AG04450 (cell line): ENCODE results near the gene CRELD2. TPM values are rescaled to one million over a fixed set of nuclear protein-coding genes. Genes with fewer than 3 reads are reported as not detected.

Experiments used
- CTCF ChIA-PET: fragments of 300-600, 350-600 bp; formaldehyde crosslinking; extraction: SDS; loops from one replicate; lab custom pipeline; 2022; ENCODE audit warnings: antibody characterized with exemption, inconsistent platforms; lab: Charles Lee
- POLR2A ChIA-PET: fragments of 350-600 bp; formaldehyde crosslinking; extraction: SDS; loops from one replicate; lab custom pipeline; 2021; ENCODE audit warnings: antibody characterized with exemption, inconsistent platforms; lab: Yijun Ruan, JAX
- DNase-seq: peaks from one replicate; pipeline ENCODE4 v3.0.0-alpha.2; 2011; ENCODE audit warnings: low read depth, low spot score
- H3K27ac ChIP-seq: one replicate; pipeline ENCODE4 v1.5.1; 2012; ENCODE audit warnings: low read depth, low read length, control low read depth
- H3K27me3 ChIP-seq: one replicate; pipeline ENCODE4 v1.6.0; 2012; ENCODE audit warnings: low read length; ENCODE audit not compliant: control insufficient read depth, insufficient read depth
- H3K4me3 ChIP-seq: 2 replicates; pipeline ENCODE4 v1.5.1; 2011; ENCODE audit warnings: mild to moderate bottlenecking, low read depth, low read length, control low read depth
- H3K9me3 ChIP-seq: 2 replicates; pipeline ENCODE4 v1.5.1; 2012; ENCODE audit warnings: low read length; ENCODE audit not compliant: control insufficient read depth, insufficient read depth
- polyA plus RNA-seq: library from polyadenylated mRNA; depleted of rRNA; stranded (reverse); fragments of >200 nt; gene quantifications from 2 replicates; pipeline ENCODE4 v1.2.3, GENCODE V29; 2011
- TF ChIP-seq, protein P1 (sequence below): IDR thresholded peaks from 2 replicates; pipeline ENCODE4 v1.5.1; 2011; ENCODE audit warnings: low read depth, low read length, control low read depth, inconsistent platforms

The CRELD2 gene
- polyA plus RNA-seq, 1 experiment, result 31.6 TPM

DNA sequence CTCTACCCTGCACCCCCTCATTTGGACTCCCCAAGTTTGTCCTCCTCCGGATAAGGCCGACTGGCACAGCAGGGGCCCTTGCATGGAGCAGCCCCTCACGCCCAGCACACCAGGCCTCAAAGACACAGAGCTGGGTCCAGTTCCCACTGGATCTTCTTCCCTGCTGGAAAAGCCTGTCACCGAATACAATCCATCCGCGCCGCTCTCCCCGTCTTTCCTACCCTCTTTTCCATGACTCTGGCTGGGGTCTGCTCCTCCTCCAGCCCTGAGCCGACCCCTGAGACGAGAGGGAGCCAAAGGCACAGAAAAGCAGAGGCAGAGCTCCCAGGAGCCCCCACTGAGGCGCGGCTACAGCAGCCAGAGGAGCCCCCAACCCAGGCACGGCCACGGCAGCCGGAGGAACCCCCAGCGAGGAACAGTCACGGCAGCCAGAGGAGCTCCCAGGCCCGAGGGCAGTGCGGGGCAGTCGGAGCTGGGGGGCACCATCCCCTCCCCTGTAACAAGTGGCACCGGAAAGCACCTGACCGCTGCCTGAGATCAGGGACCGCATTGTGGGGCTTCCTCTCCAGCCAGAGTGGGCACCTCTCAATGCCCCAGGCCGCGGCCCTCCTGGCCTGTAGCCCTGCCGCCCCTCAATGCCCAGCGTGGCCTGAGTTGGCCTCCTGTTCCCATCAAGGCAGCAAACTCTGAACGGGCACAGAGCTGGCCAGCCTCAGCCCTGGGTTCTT lies 12.2 kb upstream of the CRELD2 start:
- DNase-seq, result no peak
- H3K9me3 ChIP-seq, result no peaks in the 10 kb centered on the region; the same call in 1 of the 2 replicates
- ChIA-PET POLR2A (no interaction called here), CTCF (no interaction called here)
- H3K27ac ChIP-seq, result no peak overlapping the region
- no peaks in the 10 kb centered on the region for H3K27me3 ChIP-seq
- H3K4me3 ChIP-seq, result no peak overlapping the region
- TF ChIP-seq, protein P1, sequence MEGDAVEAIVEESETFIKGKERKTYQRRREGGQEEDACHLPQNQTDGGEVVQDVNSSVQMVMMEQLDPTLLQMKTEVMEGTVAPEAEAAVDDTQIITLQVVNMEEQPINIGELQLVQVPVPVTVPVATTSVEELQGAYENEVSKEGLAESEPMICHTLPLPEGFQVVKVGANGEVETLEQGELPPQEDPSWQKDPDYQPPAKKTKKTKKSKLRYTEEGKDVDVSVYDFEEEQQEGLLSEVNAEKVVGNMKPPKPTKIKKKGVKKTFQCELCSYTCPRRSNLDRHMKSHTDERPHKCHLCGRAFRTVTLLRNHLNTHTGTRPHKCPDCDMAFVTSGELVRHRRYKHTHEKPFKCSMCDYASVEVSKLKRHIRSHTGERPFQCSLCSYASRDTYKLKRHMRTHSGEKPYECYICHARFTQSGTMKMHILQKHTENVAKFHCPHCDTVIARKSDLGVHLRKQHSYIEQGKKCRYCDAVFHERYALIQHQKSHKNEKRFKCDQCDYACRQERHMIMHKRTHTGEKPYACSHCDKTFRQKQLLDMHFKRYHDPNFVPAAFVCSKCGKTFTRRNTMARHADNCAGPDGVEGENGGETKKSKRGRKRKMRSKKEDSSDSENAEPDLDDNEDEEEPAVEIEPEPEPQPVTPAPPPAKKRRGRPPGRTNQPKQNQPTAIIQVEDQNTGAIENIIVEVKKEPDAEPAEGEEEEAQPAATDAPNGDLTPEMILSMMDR, result no peak

DNA sequence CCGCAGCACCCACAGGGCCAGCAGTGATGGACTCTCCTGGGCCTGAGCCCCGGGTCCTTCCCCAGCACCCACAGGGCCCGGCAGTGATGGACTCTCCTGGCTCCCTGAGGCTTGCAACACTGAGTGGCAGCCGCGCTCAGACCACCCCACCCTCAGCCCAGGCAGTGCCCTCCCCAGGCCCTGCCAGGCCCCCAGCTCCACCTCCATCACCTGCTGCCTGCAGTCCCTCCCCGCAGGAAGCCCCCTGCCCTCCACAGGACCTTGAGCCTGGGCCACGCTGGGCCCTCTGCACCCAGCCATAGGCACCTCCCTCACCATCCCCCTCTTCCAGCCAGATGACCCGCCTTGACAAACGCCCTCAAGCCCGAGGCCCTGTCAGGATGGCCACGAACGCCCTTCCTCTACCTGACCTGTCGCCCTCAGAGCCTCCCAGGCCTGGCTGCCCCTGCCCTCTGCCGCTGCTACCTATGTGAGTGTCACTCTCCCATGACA lies 11.6 kb upstream of the CRELD2 start:
- ChIA-PET POLR2A (no interaction called here), CTCF (no interaction called here)
- Histone ChIP-seq H3K9me3 (no peaks in the 10 kb centered on the region; the same call in 1 of the 2 replicates), H3K4me3 (no peak overlapping the region), H3K27ac (no peak overlapping the region), H3K27me3 (no peaks in the 10 kb centered on the region)
- TF ChIP-seq, protein P1, result no peak
- no peak for DNase-seq

DNA sequence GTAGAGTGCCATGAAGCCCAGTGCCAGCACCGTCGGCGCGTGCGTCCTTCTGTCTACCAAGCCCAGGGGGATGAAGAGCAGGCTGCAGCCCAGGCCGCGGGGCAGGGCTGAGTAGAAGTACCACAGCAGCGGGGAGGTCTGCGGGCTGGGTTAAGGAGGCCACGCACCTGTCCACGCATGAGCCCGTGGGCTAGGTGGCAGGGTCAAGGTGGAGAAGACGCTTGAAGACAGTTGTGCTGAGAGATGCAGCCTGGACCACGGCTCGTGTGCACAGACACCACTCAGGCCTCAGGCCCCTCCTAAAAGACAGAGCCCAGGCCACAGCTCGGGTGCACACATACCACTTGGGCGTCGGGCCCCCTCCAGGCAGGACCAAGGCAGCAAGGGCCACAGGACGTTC lies 10.6 kb upstream of the CRELD2 start:
- H3K27me3 ChIP-seq, result no peaks in the 10 kb centered on the region
- H3K27ac ChIP-seq, result no peak overlapping the region
- POLR2A ChIA-PET, result interaction anchor here (1.0 kb wide), 1 partner anchor 10 kb away, joined by 3 read pairs; the partner anchor contains the start of genes ALG12 and CRELD2
- TF ChIP-seq, protein P1, result no peak
- H3K9me3 ChIP-seq, result no peaks in the 10 kb centered on the region; the same call in 1 of the 2 replicates
- CTCF ChIA-PET, result no interaction called here
- H3K4me3 ChIP-seq, result no peak overlapping the region
- DNase-seq, result no peak

DNA sequence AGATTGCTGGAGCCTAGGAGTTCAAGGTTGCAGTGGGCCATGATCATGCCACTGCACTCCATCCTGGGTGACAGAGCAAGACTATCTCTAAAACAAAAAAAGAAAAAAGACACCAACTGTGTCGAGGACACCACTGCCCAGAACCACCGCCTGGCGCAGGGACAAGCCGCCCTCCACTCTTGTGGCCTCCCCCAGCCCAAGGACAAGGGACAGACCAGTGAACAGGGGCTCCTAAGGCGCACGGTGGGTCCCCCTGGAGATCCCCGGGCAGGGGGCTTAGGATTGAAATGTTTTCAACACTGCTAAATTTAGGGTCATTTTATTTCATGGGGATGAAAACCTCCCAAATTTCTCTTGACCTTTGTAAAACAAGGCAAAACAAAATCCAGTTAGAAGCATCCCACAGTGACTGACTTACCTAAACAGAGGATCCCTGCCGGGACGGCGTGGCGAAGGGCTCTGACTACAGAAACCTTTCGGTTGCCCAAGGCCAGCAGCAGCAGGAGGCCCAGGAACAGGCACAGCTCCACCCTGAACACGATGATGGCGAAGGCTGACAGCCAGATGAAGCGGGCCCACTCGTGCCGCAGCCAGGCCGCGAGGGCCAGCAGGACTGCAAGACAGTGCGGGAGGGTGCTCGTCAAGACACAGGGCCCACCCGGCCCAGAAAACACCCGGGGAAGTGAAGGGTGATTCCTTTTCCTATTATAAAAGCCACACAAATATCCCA lies 8.8 kb upstream of the CRELD2 start:
- no peak overlapping the region for H3K27ac ChIP-seq
- DNase-seq, result no peak
- no peaks in the 10 kb centered on the region; the same call in 1 of the 2 replicates for H3K9me3 ChIP-seq
- ChIA-PET POLR2A (no interaction called here), CTCF (no interaction called here)
- TF ChIP-seq, protein P1, result no peak
- H3K4me3 ChIP-seq, result no peak overlapping the region
- H3K27me3 ChIP-seq, result no peaks in the 10 kb centered on the region
